Trophoblast cell (in vitro differentiated cells and primary cell): Measurements from ENCODE around the gene ADIPOR2.
"Not testable (repeated sequence)": the region's sequence is repeated elsewhere in the genome, so short reads cannot be mapped to it uniquely, and the experiment has no call there.

Experiments used
- DNase-seq, 2 donors: peaks; one replicate each; pipeline ENCODE4 v3.0.0-alpha.2; 2016
- H2AFZ ChIP-seq: 2 replicates; pipeline ENCODE4 v1.6.1; 2013; ENCODE audit warnings: low read length, moderate library complexity, mild to moderate bottlenecking; ENCODE audit not compliant: insufficient read depth, poor library complexity
- H2AK5ac ChIP-seq: 2 replicates; pipeline ENCODE4 v1.6.1; 2013; ENCODE audit warnings: mild to moderate bottlenecking, low read length
- H2BK120ac ChIP-seq: 2 replicates; pipeline ENCODE4 v1.6.1; 2013; ENCODE audit warnings: low read length, mild to moderate bottlenecking, moderate library complexity; ENCODE audit not compliant: insufficient read depth, poor library complexity
- H2BK12ac ChIP-seq: 2 replicates; pipeline ENCODE4 v1.6.1; 2013; ENCODE audit warnings: mild to moderate bottlenecking, low read length, moderate library complexity
- H2BK5ac ChIP-seq: 2 replicates; pipeline ENCODE4 v1.6.1; 2013; ENCODE audit warnings: low read length, low read depth, moderate library complexity, mild to moderate bottlenecking; ENCODE audit not compliant: poor library complexity
- H3K14ac ChIP-seq: 2 replicates; pipeline ENCODE4 v1.6.1; 2013; ENCODE audit warnings: mild to moderate bottlenecking, low read length
- H3K18ac ChIP-seq: 2 replicates; pipeline ENCODE4 v1.6.1; 2013; ENCODE audit warnings: mild to moderate bottlenecking, low read length
- H3K23ac ChIP-seq: 2 replicates; pipeline ENCODE4 v1.6.1; 2013; ENCODE audit warnings: low read length
- H3K27ac ChIP-seq: 2 replicates; pipeline ENCODE4 v1.5.1; 2013; ENCODE audit warnings: low read depth, mild to moderate bottlenecking, inconsistent platforms, low read length, moderate library complexity
- H3K27me3 ChIP-seq: 2 replicates; pipeline ENCODE4 v1.6.1; 2013; ENCODE audit warnings: inconsistent platforms, mild to moderate bottlenecking, low read length, moderate library complexity; ENCODE audit not compliant: insufficient read depth
- H3K36me3 ChIP-seq, 2 experiments: 1 replicate in 1 of 2; 2 replicates in 1 of 2; pipeline ENCODE4 v1.6.1; 2013; ENCODE audit warnings: low read length in 2 of 2, mild to moderate bottlenecking in 2 of 2, moderate library complexity in 1 of 2; ENCODE audit not compliant: insufficient read depth in 2 of 2, control insufficient read depth in 1 of 2
- H3K4ac ChIP-seq: 2 replicates; pipeline ENCODE4 v1.6.1; 2013; ENCODE audit warnings: low read depth, mild to moderate bottlenecking, low read length, moderate library complexity
- H3K4me1 ChIP-seq, 2 experiments: 1 replicate in 1 of 2; 2 replicates in 1 of 2; pipeline ENCODE4 v1.6.1; 2013; ENCODE audit warnings: low read length in 2 of 2, mild to moderate bottlenecking in 2 of 2, moderate library complexity in 1 of 2; ENCODE audit not compliant: insufficient read depth in 2 of 2, control insufficient read depth in 1 of 2
- H3K4me2 ChIP-seq: 2 replicates; pipeline ENCODE4 v1.6.1; 2013; ENCODE audit warnings: inconsistent platforms, mild to moderate bottlenecking, low read length, moderate library complexity
- H3K4me3 ChIP-seq: 2 replicates; pipeline ENCODE4 v1.5.1; 2013; ENCODE audit warnings: mild to moderate bottlenecking, low read depth, low read length, inconsistent platforms
- H3K79me1 ChIP-seq: one replicate; pipeline ENCODE4 v1.6.1; 2013; ENCODE audit warnings: low read length
- H3K79me2 ChIP-seq: 2 replicates; pipeline ENCODE4 v1.6.1; 2013; ENCODE audit warnings: low read length, mild to moderate bottlenecking; ENCODE audit not compliant: control insufficient read depth, insufficient read depth, poor library complexity
- H3K9ac ChIP-seq: 2 replicates; pipeline ENCODE4 v1.6.1; 2013; ENCODE audit warnings: mild to moderate bottlenecking, low read length
- H3K9me3 ChIP-seq: 2 replicates; pipeline ENCODE4 v1.6.1; 2013; ENCODE audit warnings: low read depth, mild to moderate bottlenecking, control low read depth, inconsistent platforms, low read length; ENCODE audit not compliant: insufficient read depth
- H4K12ac ChIP-seq: 2 replicates; pipeline ENCODE4 v1.6.1; 2013; ENCODE audit warnings: low read depth, mild to moderate bottlenecking, low read length, moderate library complexity
- H4K8ac ChIP-seq: 2 replicates; pipeline ENCODE4 v1.6.1; 2013; ENCODE audit warnings: low read depth, mild to moderate bottlenecking, low read length, moderate library complexity
- H4K91ac ChIP-seq: one replicate; pipeline ENCODE4 v1.6.1; 2013; ENCODE audit warnings: low read depth, mild to moderate bottlenecking, low read length, moderate library complexity
- WGBS: extraction: QIAGEN DNeasy Blood & Tissue Kit; methylation state at CpG from one replicate; pipeline ENCODE4 v1.1.7; 2013; ENCODE audit warnings: missing lambda C conversion rate; ENCODE audit not compliant: insufficient read length, insufficient coverage; ENCODE audit errors: extremely low coverage; 5-methylcytosine and 5-hydroxymethylcytosine counted together

The ADIPOR2 gene

GRCh38 chr12:1709968-1710367 is 19.1 kb downstream of the ADIPOR2 start:
- not testable (repeated sequence) for H3K36me3 ChIP-seq, H3K9me3 ChIP-seq, H4K91ac ChIP-seq, H2AFZ ChIP-seq, DNase-seq, H3K4me1 ChIP-seq, H3K18ac ChIP-seq, H3K4me2 ChIP-seq, H4K8ac ChIP-seq, H2BK120ac ChIP-seq, H2BK12ac ChIP-seq, H3K79me2 ChIP-seq, H3K9ac ChIP-seq, H3K27me3 ChIP-seq, H3K23ac ChIP-seq, H4K12ac ChIP-seq, H3K27ac ChIP-seq, H3K14ac ChIP-seq, H3K79me1 ChIP-seq, H3K4me3 ChIP-seq, H2AK5ac ChIP-seq, H2BK5ac ChIP-seq
- no CpG with 5 or more reads among the region's 5 CpGs for WGBS
- peak overlapping the region; percentile 64 for H3K4ac ChIP-seq

GRCh38 chr12:1710870-1711269 is 20.0 kb downstream of the ADIPOR2 start:
- WGBS = no CpG with 5 or more reads among the region's 8 CpGs
- not testable (repeated sequence) for H2BK120ac ChIP-seq, H4K91ac ChIP-seq, H3K18ac ChIP-seq, H3K4ac ChIP-seq, H3K79me2 ChIP-seq, H2BK5ac ChIP-seq, H3K79me1 ChIP-seq, H2BK12ac ChIP-seq, H3K9me3 ChIP-seq, H3K4me2 ChIP-seq, H4K12ac ChIP-seq, H4K8ac ChIP-seq, H2AK5ac ChIP-seq, H3K27ac ChIP-seq, H3K23ac ChIP-seq, H3K4me1 ChIP-seq, H3K36me3 ChIP-seq, H3K14ac ChIP-seq, H3K4me3 ChIP-seq, H3K27me3 ChIP-seq, H2AFZ ChIP-seq, H3K9ac ChIP-seq
- DNase-seq = peak in 1 of 2 donors; percentile 18

GRCh38 chr12:1711536-1712211 is 20.8 kb downstream of the ADIPOR2 start:
- H3K27ac ChIP-seq, H2BK120ac ChIP-seq, H3K9me3 ChIP-seq, H3K4me3 ChIP-seq, H2BK12ac ChIP-seq, H3K79me1 ChIP-seq, H3K9ac ChIP-seq, H4K91ac ChIP-seq, H3K14ac ChIP-seq, H3K4me1 ChIP-seq, H3K79me2 ChIP-seq, H4K12ac ChIP-seq, H3K23ac ChIP-seq, H3K18ac ChIP-seq, H3K36me3 ChIP-seq, H4K8ac ChIP-seq, H2AFZ ChIP-seq, H2AK5ac ChIP-seq, H2BK5ac ChIP-seq, H3K4me2 ChIP-seq, H3K27me3 ChIP-seq: not testable (repeated sequence)
- peak; percentile 19 to 66 for DNase-seq
- WGBS = no CpG with 5 or more reads among the region's 3 CpGs
- H3K4ac ChIP-seq = peak overlapping the region; percentile 48

- H4K12ac ChIP-seq, H2BK12ac ChIP-seq, H3K27me3 ChIP-seq, H3K79me1 ChIP-seq, H4K91ac ChIP-seq, H3K18ac ChIP-seq, H2BK5ac ChIP-seq, H3K27ac ChIP-seq, H3K9ac ChIP-seq, H4K8ac ChIP-seq, H2AK5ac ChIP-seq, H3K4me1 ChIP-seq, H2BK120ac ChIP-seq, H2AFZ ChIP-seq, H3K9me3 ChIP-seq, H3K23ac ChIP-seq, DNase-seq, H3K79me2 ChIP-seq, H3K36me3 ChIP-seq, H3K4ac ChIP-seq, H3K14ac ChIP-seq, H3K4me2 ChIP-seq, H3K4me3 ChIP-seq: not testable (repeated sequence)
- WGBS = no CpG with 5 or more reads among the region's 5 CpGs
These were observed 21.4 kb downstream of the ADIPOR2 start for GRCh38 chr12:1712305-1712704.
